GM23338 (cell line): ENCODE data around the gene FAM185A.

ENCODE experiments used
- CREB1 ChIP-seq: fragments of 250-450 bp; sonication (Bioruptor Pico); IDR thresholded peaks from 2 replicates; pipeline ENCODE4 v1.5.0; 2020; ENCODE audit warnings: low read depth, mild to moderate bottlenecking, moderate library complexity
- EZH2 ChIP-seq: fragments of 200-600 bp; sonication (generic); IDR thresholded peaks from one replicate; pipeline ENCODE4 v1.8.0; 2017; ENCODE audit warnings: antibody characterized with exemption, mild to moderate bottlenecking, low read depth; ENCODE audit not compliant: unreplicated experiment
- EZH2phosphoT487 ChIP-seq: fragments of 200-600 bp; sonication (generic); IDR thresholded peaks from one replicate; pipeline ENCODE4 v1.8.1; 2018; ENCODE audit warnings: antibody characterized with exemption; ENCODE audit not compliant: unreplicated experiment
- JUNB ChIP-seq: IDR thresholded peaks from one replicate; pipeline ENCODE4 v1.6.1; 2016; ENCODE audit warnings: antibody characterized with exemption; ENCODE audit not compliant: unreplicated experiment
- POLR2AphosphoS5 ChIP-seq: IDR thresholded peaks from 2 replicates; pipeline ENCODE4 v1.6.1; 2016; ENCODE audit warnings: antibody characterized with exemption, low read depth
- TF ChIP-seq, protein P1 (sequence below), 2 experiments: fragments of 200-600 bp in 1 of 2; sonication (generic) in 1 of 2; conservative IDR thresholded peaks; 2 replicates each; pipeline versions ENCODE4 v1.5.1 to v1.6.1; 2016 to 2017; ENCODE audit warnings: antibody characterized with exemption in 2 of 2, low read depth in 2 of 2, mild to moderate bottlenecking in 2 of 2, moderate library complexity in 1 of 2
- TF ChIP-seq, protein P2 (sequence below): IDR thresholded peaks from one replicate; pipeline ENCODE4 v1.6.1; 2018; ENCODE audit warnings: antibody characterized with exemption; ENCODE audit not compliant: unreplicated experiment

- TF ChIP-seq, protein P1, sequence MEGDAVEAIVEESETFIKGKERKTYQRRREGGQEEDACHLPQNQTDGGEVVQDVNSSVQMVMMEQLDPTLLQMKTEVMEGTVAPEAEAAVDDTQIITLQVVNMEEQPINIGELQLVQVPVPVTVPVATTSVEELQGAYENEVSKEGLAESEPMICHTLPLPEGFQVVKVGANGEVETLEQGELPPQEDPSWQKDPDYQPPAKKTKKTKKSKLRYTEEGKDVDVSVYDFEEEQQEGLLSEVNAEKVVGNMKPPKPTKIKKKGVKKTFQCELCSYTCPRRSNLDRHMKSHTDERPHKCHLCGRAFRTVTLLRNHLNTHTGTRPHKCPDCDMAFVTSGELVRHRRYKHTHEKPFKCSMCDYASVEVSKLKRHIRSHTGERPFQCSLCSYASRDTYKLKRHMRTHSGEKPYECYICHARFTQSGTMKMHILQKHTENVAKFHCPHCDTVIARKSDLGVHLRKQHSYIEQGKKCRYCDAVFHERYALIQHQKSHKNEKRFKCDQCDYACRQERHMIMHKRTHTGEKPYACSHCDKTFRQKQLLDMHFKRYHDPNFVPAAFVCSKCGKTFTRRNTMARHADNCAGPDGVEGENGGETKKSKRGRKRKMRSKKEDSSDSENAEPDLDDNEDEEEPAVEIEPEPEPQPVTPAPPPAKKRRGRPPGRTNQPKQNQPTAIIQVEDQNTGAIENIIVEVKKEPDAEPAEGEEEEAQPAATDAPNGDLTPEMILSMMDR (conservative IDR thresholded peaks at IDR 0.05; ENCODE audit: low read depth in 2 of 2): no peak
- TF ChIP-seq EZH2 (no peak), JUNB (no peak), POLR2AphosphoS5 (no peak), CREB1 (CRISPR knock-in tag) (no peak), EZH2phosphoT487 (no peak)
- TF ChIP-seq, protein P2, sequence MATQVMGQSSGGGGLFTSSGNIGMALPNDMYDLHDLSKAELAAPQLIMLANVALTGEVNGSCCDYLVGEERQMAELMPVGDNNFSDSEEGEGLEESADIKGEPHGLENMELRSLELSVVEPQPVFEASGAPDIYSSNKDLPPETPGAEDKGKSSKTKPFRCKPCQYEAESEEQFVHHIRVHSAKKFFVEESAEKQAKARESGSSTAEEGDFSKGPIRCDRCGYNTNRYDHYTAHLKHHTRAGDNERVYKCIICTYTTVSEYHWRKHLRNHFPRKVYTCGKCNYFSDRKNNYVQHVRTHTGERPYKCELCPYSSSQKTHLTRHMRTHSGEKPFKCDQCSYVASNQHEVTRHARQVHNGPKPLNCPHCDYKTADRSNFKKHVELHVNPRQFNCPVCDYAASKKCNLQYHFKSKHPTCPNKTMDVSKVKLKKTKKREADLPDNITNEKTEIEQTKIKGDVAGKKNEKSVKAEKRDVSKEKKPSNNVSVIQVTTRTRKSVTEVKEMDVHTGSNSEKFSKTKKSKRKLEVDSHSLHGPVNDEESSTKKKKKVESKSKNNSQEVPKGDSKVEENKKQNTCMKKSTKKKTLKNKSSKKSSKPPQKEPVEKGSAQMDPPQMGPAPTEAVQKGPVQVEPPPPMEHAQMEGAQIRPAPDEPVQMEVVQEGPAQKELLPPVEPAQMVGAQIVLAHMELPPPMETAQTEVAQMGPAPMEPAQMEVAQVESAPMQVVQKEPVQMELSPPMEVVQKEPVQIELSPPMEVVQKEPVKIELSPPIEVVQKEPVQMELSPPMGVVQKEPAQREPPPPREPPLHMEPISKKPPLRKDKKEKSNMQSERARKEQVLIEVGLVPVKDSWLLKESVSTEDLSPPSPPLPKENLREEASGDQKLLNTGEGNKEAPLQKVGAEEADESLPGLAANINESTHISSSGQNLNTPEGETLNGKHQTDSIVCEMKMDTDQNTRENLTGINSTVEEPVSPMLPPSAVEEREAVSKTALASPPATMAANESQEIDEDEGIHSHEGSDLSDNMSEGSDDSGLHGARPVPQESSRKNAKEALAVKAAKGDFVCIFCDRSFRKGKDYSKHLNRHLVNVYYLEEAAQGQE: no peak
Observed at GRCh38 chr7:102821994-102822747, 73.4 kb downstream of the FAM185A start.
